Measurements from ENCODE around the gene AVEN. TPM values are rescaled to one million over a fixed set of nuclear protein-coding genes. Genes with fewer than 3 reads are reported as not detected.
"Not testable (repeated sequence)": the region's sequence is repeated elsewhere in the genome, so short reads cannot be mapped to it uniquely, and the experiment has no call there.

The AVEN gene
- polyA plus RNA-seq, 4 donors, result 15.0 to 20.2 (median 16.7) TPM

GRCh38 chr15:34043813-34044212 is 4.8 kb upstream of the AVEN start:
- no peak for DNase-seq (ENCODE audit: low read depth in 4 of 4, low spot score in 3 of 4)

- DNase-seq (ENCODE audit: low read depth in 4 of 4, low spot score in 3 of 4), result no peak
Measured at GRCh38 chr15:34043391-34043790, 4.4 kb upstream of the AVEN start.

GRCh38 chr15:34039790-34040113 is 748 bp upstream of the AVEN start:
- DNase-seq (ENCODE audit: low read depth in 4 of 4, low spot score in 3 of 4), result no peak

- peak in 3 of 4 donors; percentile 61 to 64 (median 61) for DNase-seq (ENCODE audit: low read depth in 4 of 4, low spot score in 3 of 4)
Measured at GRCh38 chr15:34038023-34038870, 757 bp downstream of the AVEN start.

GRCh38 chr15:34031987-34032760 is 6.8 kb downstream of the AVEN start:
- DNase-seq (ENCODE audit: low read depth in 4 of 4, low spot score in 3 of 4), result no peak

GRCh38 chr15:34027606-34028005 is 11.4 kb downstream of the AVEN start:
- DNase-seq (ENCODE audit: low read depth in 4 of 4, low spot score in 3 of 4), result no peak

GRCh38 chr15:34025252-34025651 is 13.8 kb downstream of the AVEN start:
- DNase-seq (ENCODE audit: low read depth in 4 of 4, low spot score in 3 of 4), result no peak

GRCh38 chr15:34023907-34024306 is 15.1 kb downstream of the AVEN start:
- no peak for DNase-seq (ENCODE audit: low read depth in 4 of 4, low spot score in 3 of 4)

GRCh38 chr15:34019369-34019990 is 19.5 kb downstream of the AVEN start:
- no peak for DNase-seq (ENCODE audit: low read depth in 4 of 4, low spot score in 3 of 4)

GRCh38 chr15:34018738-34019137 is 20.3 kb downstream of the AVEN start:
- not testable (repeated sequence) for DNase-seq (ENCODE audit: low read depth in 4 of 4, low spot score in 3 of 4)

GRCh38 chr15:34018021-34018645 is 20.9 kb downstream of the AVEN start:
- DNase-seq (ENCODE audit: low read depth in 4 of 4, low spot score in 3 of 4), result no peak

GRCh38 chr15:34014556-34014955 is 24.4 kb downstream of the AVEN start:
- DNase-seq (ENCODE audit: low read depth in 4 of 4, low spot score in 3 of 4), result no peak

- no peak for DNase-seq (ENCODE audit: low read depth in 4 of 4, low spot score in 3 of 4)
Measured at GRCh38 chr15:34013746-34014145, 25.3 kb downstream of the AVEN start.

- DNase-seq (ENCODE audit: low read depth in 4 of 4, low spot score in 3 of 4), result no peak
Measured at GRCh38 chr15:34012461-34013028, 26.5 kb downstream of the AVEN start.

- DNase-seq (ENCODE audit: low read depth in 4 of 4, low spot score in 3 of 4), result no peak
Measured at GRCh38 chr15:34011481-34011880, 27.5 kb downstream of the AVEN start.

- no peak for DNase-seq (ENCODE audit: low read depth in 4 of 4, low spot score in 3 of 4)
Measured at GRCh38 chr15:34010921-34011320, 28.1 kb downstream of the AVEN start.

- no peak for DNase-seq (ENCODE audit: low read depth in 4 of 4, low spot score in 3 of 4)
Measured at GRCh38 chr15:34009656-34010055, 29.3 kb downstream of the AVEN start.

GRCh38 chr15:34006381-34006780 is 32.6 kb downstream of the AVEN start:
- no peak for DNase-seq (ENCODE audit: low read depth in 4 of 4, low spot score in 3 of 4)

- no peak for DNase-seq (ENCODE audit: low read depth in 4 of 4, low spot score in 3 of 4)
Measured at GRCh38 chr15:34001536-34001935, 37.5 kb downstream of the AVEN start.

- not testable (repeated sequence) for DNase-seq (ENCODE audit: low read depth in 4 of 4, low spot score in 3 of 4)
Measured at GRCh38 chr15:33995666-33996065, 43.3 kb downstream of the AVEN start.
